ENCODE measurements around the gene TROAP. TPM values are rescaled to one million over a fixed set of nuclear protein-coding genes. Genes with fewer than 3 reads are reported as not detected.

Gene TROAP
- total and polyA plus RNA-seq, 2 donors (not counting 1 experiment from before 2014, with no cell fraction given) = 0.88 to 1.0 TPM

DNA sequence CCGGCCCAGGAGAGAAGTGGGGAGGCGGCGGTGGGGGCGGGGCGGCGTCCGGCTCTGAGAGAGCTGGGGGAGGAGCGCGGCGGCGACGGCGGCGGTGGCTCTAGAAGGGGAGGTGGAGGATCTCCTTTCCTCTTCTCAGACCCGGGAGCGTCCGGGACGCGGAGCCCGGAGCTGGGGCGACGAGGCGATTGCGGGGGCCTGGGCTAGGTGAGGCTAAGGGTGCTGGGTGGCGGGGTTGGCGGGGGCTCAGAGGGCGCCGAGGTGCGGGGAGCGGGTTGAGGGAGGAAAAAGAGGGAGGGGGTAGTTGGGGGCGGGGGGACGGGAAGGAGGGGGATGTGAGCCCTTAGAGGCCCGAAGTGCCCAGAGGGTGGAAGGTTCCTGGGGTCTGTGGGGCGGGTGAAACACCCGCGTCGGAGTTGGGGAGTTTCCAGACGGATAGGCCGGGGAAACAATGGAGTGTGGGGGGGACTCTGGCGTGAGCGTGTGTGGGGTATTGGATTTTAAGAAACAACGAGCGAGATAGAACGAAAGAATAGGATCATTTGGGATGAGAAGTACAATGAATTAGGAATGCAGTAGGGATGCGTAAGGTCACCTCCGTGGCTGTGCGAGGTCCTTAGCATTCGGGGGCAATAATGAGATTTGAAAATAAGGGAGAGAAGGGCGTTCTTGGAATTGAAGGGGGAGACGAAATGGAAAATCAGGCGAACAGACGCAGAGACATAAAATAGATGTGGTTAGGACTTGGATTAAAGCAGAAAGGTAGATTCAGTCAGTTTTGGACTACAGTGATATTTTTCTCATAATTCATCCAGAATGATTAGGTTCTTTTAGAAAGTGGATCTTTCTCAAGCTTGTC is 44.6 kb downstream of the TROAP start, which contains the start of gene SPATS2:
SPATS2 (plus strand) TSS at position 82 of the 859 bp plus-strand sequence. CDS start 93,551 bp downstream, outside the sequence.
- DNase-seq (no peak), ATAC-seq (ENCODE audit: low read depth) (no peak)
- peaks cover 11% of the 10 kb centered on the region for H3K79me2 ChIP-seq (ENCODE audit: control insufficient read depth, insufficient read depth, low read length)
- H3K27me3 Mint-ChIP-seq = no peaks in the 10 kb centered on the region
- intact Hi-C loops (cut with micrococcal nuclease) = loop anchor here (1.0 to 5.0 kb wide), 6 partner anchors 44 to 475 kb away; partner anchors contain the start of genes BCDIN3D, PRKAG1, PRPF40B and TROAP
- H3K27me3 ChIP-seq (replicated peaks in 1 of 4; ENCODE audit: control extremely low read depth in 1 of 4, control insufficient read depth in 3 of 4, insufficient read depth in 4 of 4, low read length in 3 of 4) = no peaks in the 10 kb centered on the region
- H3K9me3 ChIP-seq (ENCODE audit: control extremely low read depth in 1 of 3, control insufficient read depth in 2 of 3, insufficient read depth in 1 of 3, low read length in 2 of 3) = no peaks in the 10 kb centered on the region
- H3K4me1 ChIP-seq (ENCODE audit: control insufficient read depth in 2 of 2, insufficient read depth in 2 of 2, low read length in 2 of 2) = peaks cover 33 to 39% of the 10 kb centered on the region in 2 donors
- no peaks in the 10 kb centered on the region for H4K20me1 ChIP-seq (ENCODE audit: control insufficient read depth, insufficient read depth, low read length, poor library complexity, severe bottlenecking)
- peak within 1 kb of the TSS; percentile 98 for H3K27ac Mint-ChIP-seq
- H3K9me3 Mint-ChIP-seq (ENCODE audit: insufficient read depth) = no peaks in the 10 kb centered on the region
- H3K4me3 ChIP-seq (ENCODE audit: control extremely low read depth in 1 of 5, extremely low read depth in 1 of 5, insufficient read depth in 1 of 5, low read depth in 2 of 5, low read length in 4 of 5) = peak within 1 kb of the TSS; percentile 61 to 96 (median 80)
- under 1% methylated on average over 33 of the region's 52 CpGs for WGBS (ENCODE audit: insufficient coverage)
- TF ChIP-seq CTCF (IDR thresholded peaks at IDR 0.05) (no peak), EZH2 (IDR thresholded peaks at IDR 0.05; ENCODE audit: borderline replicate concordance, insufficient read depth, low read depth, low read length, poor library complexity, severe bottlenecking) (no peak)
- CTCF ChIA-PET = interaction anchor here (0.6 to 22.4 kb wide), 18 partner anchors 8 to 743 kb away, joined by 3 to 729 read pairs (median 4); partner anchors contain the start of genes DNAJC22, PRPF40B, RHEBL1 and TROAP
- H3K9ac ChIP-seq (ENCODE audit: low read length) = peak within 1 kb of the TSS; percentile 93
- no peaks in the 10 kb centered on the region for H3K36me3 ChIP-seq (replicated peaks in 1 of 2; ENCODE audit: control extremely low read depth in 1 of 2, control insufficient read depth in 1 of 2, extremely low read depth in 1 of 2, insufficient read depth in 2 of 2, low read length in 1 of 2)
- H2AFZ ChIP-seq (ENCODE audit: insufficient read depth, low read depth, low read length, poor library complexity, severe bottlenecking) = peak within 1 kb of the TSS; percentile 98
- H3K4me1 Mint-ChIP-seq = peaks cover 46% of the 10 kb centered on the region
- H3K4me3 Mint-ChIP-seq = peak within 1 kb of the TSS; percentile 87
- POLR2A ChIA-PET = interaction anchor here (0.5 to 2.0 kb wide), 10 partner anchors 9 to 237 kb away, joined by 3 to 9 read pairs (median 7); partner anchors contain the start of genes C1QL4, DNAJC22 and TUBA1B
- peak within 1 kb of the TSS; percentile 82 for H3K4me2 ChIP-seq (replicated peaks; ENCODE audit: low read depth, low read length, poor library complexity, severe bottlenecking)
- peak within 1 kb of the TSS; percentile 90 to 91 for H3K27ac ChIP-seq (ENCODE audit: low read length in 2 of 2)
